Measurements from ENCODE around the gene HIKESHI. TPM values are rescaled to one million over a fixed set of nuclear protein-coding genes. Genes with fewer than 3 reads are reported as not detected.

The HIKESHI gene
- total and polyA plus RNA-seq, 2 experiments from 2014 or later, result 71.2 to 162 TPM

- Mint-ChIP-seq H3K9me3 (no peaks in the 10 kb centered on the region), H3K4me3 (no peak overlapping the region), H3K27ac (no peak overlapping the region), H3K36me3 (ENCODE audit: low read depth) (no peaks in the 10 kb centered on the region), H3K27me3 (ENCODE audit: insufficient read depth, low read depth, poor library complexity) (no peaks in the 10 kb centered on the region), H3K4me1 (peaks cover 7% of the 10 kb centered on the region)
- Histone ChIP-seq H3F3A (replicated peaks; ENCODE audit: low read depth) (no peaks in the 10 kb centered on the region), H3K36me3 (ENCODE audit: insufficient read depth) (no peaks in the 10 kb centered on the region), H3K4me3 (no peak overlapping the region), H3K27me3 (ENCODE audit: insufficient read depth) (no peaks in the 10 kb centered on the region), H3K9me2 (ENCODE audit: insufficient read depth) (peaks cover 4% of the 10 kb centered on the region; the same call in 1 of the 2 replicates), H2AFZ (no peak overlapping the region), H4K20me1 (replicated peaks; ENCODE audit: insufficient read depth) (no peaks in the 10 kb centered on the region; the same call in 1 of the 2 replicates), H3K4me1 (ENCODE audit: insufficient read depth) (no peaks in the 10 kb centered on the region), H3K79me2 (replicated peaks; ENCODE audit: insufficient read depth) (no peaks in the 10 kb centered on the region), H3K4me2 (no peak overlapping the region), H3K27ac (ENCODE audit: low read depth) (no peak overlapping the region)
- TF ChIP-seq STAT1 (IDR thresholded peaks at IDR 0.05; ENCODE audit: unreplicated experiment) (no peak), ZNF331 (CRISPR knock-in tag; IDR thresholded peaks at IDR 0.05; ENCODE audit: low read depth) (no peak), ZNF462 (CRISPR knock-in tag; IDR thresholded peaks at IDR 0.05) (no peak), NANOG (IDR thresholded peaks at IDR 0.05; ENCODE audit: borderline replicate concordance) (no peak), ETS1 (IDR thresholded peaks at IDR 0.05) (no peak), CTCF (conservative IDR thresholded peaks at IDR 0.05; ENCODE audit: low read depth in 2 of 2) (no peak), POLR2AphosphoS5 (IDR thresholded peaks at IDR 0.05; ENCODE audit: low read depth) (no peak), ZNF114 (CRISPR knock-in tag; IDR thresholded peaks at IDR 0.05) (no peak), EZH2phosphoT487 (IDR thresholded peaks at IDR 0.05; ENCODE audit: unreplicated experiment) (no peak), EZH2 (IDR thresholded peaks at IDR 0.05; ENCODE audit: low read depth, unreplicated experiment) (no peak), REST (IDR thresholded peaks at IDR 0.05; ENCODE audit: unreplicated experiment) (no peak), CREB1 (CRISPR knock-in tag; IDR thresholded peaks at IDR 0.05; ENCODE audit: low read depth) (no peak), JUNB (IDR thresholded peaks at IDR 0.05; ENCODE audit: unreplicated experiment) (no peak)
- DNase-seq (ENCODE audit: low spot score) (no peak), ATAC-seq (no peak)
Observed at GRCh38 chr11:86386283-86386682, 84.2 kb downstream of the HIKESHI start.
